HG03045 (cell line): ENCODE results near the gene ZNF804B.

Source experiments
- ATAC-seq: cut with Tn5 transposase; IDR thresholded peaks from one replicate; pipeline ENCODE4 v1.9.1; 2021; ENCODE audit warnings: mild to moderate bottlenecking, moderate library complexity; ENCODE audit not compliant: unreplicated experiment

ZNF804B gene

GRCh38 chr7:88759230-88760135 is at the start of gene ZNF804B:
Gene ZNF804B (plus strand): TSS chr7:88759700. CDS start chr7:88759977, 277 bp downstream.
- ATAC-seq = no peak

- ATAC-seq = no peak
Observed at GRCh38 chr7:88735920-88736319, 23.6 kb upstream of the ZNF804B start.

GRCh38 chr7:88737632-88738031 is 21.9 kb upstream of the ZNF804B start:
- ATAC-seq = no peak

- ATAC-seq = no peak
Observed at GRCh38 chr7:88746126-88746525, 13.4 kb upstream of the ZNF804B start.

- no peak for ATAC-seq
Observed at GRCh38 chr7:88756802-88757201, 2.7 kb upstream of the ZNF804B start.

GRCh38 chr7:88757371-88757770 is 2.1 kb upstream of the ZNF804B start:
- ATAC-seq = no peak

GRCh38 chr7:88758381-88759229 is 895 bp upstream of the ZNF804B start:
- no peak for ATAC-seq

GRCh38 chr7:88760136-88760515 is 626 bp downstream of the ZNF804B start:
- no peak for ATAC-seq

GRCh38 chr7:88761779-88762178 is 2.3 kb downstream of the ZNF804B start:
- no peak for ATAC-seq

GRCh38 chr7:88771417-88771816 is 11.9 kb downstream of the ZNF804B start:
- ATAC-seq = peak; percentile 53

GRCh38 chr7:88772776-88773175 is 13.3 kb downstream of the ZNF804B start:
- no peak for ATAC-seq

- no peak for ATAC-seq
Observed at GRCh38 chr7:88775838-88776237, 16.3 kb downstream of the ZNF804B start.

- ATAC-seq = no peak
Observed at GRCh38 chr7:88787777-88788176, 28.3 kb downstream of the ZNF804B start.

- ATAC-seq = no peak
Observed at GRCh38 chr7:88789480-88790064, 30.1 kb downstream of the ZNF804B start.

- ATAC-seq = no peak
Observed at GRCh38 chr7:88791891-88792290, 32.4 kb downstream of the ZNF804B start.

GRCh38 chr7:88792361-88792760 is 32.9 kb downstream of the ZNF804B start:
- no peak for ATAC-seq

- ATAC-seq = no peak
Observed at GRCh38 chr7:88795553-88795952, 36.1 kb downstream of the ZNF804B start, which contains the start of gene TEX47. Gene TEX47 (minus strand): TSS chr7:88795737. CDS start chr7:88794942, 795 bp downstream.

- no peak for ATAC-seq
Observed at GRCh38 chr7:88801046-88801445, 41.5 kb downstream of the ZNF804B start.

GRCh38 chr7:88806280-88807037 is 47.0 kb downstream of the ZNF804B start:
- no peak for ATAC-seq

- ATAC-seq = no peak
Observed at GRCh38 chr7:88818552-88818951, 59.1 kb downstream of the ZNF804B start.

GRCh38 chr7:88826222-88826621 is 66.7 kb downstream of the ZNF804B start:
- no peak for ATAC-seq
